Activated CD4-positive, alpha-beta memory T cell treated with anti-CD3 and anti-CD28 coated beads, Interleukin-2, amount 10 ng/mL, durations not matched to agents 7 days and 5 days (primary cell): Measurements from ENCODE around the gene FAHD1. TPM values are rescaled to one million over a fixed set of nuclear protein-coding genes. Genes with fewer than 3 reads are reported as not detected.

Experiments used
- CTCF ChIA-PET: fragments of 350-600 bp; sonication (Branson Sonifier 250); formaldehyde crosslinking; loops from one replicate; lab custom pipeline; 2021; ENCODE audit warnings: antibody characterized with exemption, inconsistent platforms; lab: Charles Lee
- POLR2A ChIA-PET: fragments of 350-600 bp; sonication (Branson Sonifier 250); formaldehyde crosslinking; loops from one replicate; lab custom pipeline; 2021; ENCODE audit warnings: antibody characterized with exemption; lab: Charles Lee
- DNase-seq: peaks from one replicate; pipeline ENCODE4 v3.0.0-alpha.2; 2020
- H3K27ac Mint-ChIP-seq: one replicate; pipeline ENCODE4 v1.8.0; 2021; ENCODE audit warnings: mild to moderate bottlenecking, mixed read lengths
- H3K27me3 Mint-ChIP-seq: one replicate; pipeline ENCODE4 v1.8.0; 2021; ENCODE audit warnings: mixed read lengths
- H3K36me3 Mint-ChIP-seq: one replicate; pipeline ENCODE4 v1.8.0; 2021; ENCODE audit warnings: low read depth, mixed read lengths
- H3K4me1 Mint-ChIP-seq: one replicate; pipeline ENCODE4 v1.8.0; 2021; ENCODE audit warnings: mixed read lengths
- H3K4me3 Mint-ChIP-seq: one replicate; pipeline ENCODE4 v1.8.0; 2021; ENCODE audit warnings: mild to moderate bottlenecking, mixed read lengths
- H3K9me3 Mint-ChIP-seq: one replicate; pipeline ENCODE4 v1.8.0; 2021; ENCODE audit warnings: mixed read lengths
- total RNA-seq, 2 experiments: library from RNA; stranded (reverse); gene quantifications; one replicate each; pipeline ENCODE4 v1.2.3, GENCODE V29; 2021

The FAHD1 gene
- total RNA-seq, 2 experiments from 2014 or later, result 7.7 to 7.9 TPM

GRCh38 chr16:1784977-1785845 lies 41.8 kb upstream of the FAHD1 start:
- ChIA-PET CTCF (interaction anchor here (0.5 kb wide), 1 partner anchor 126 kb away, joined by 3 read pairs; no protein-coding TSS in a partner anchor), POLR2A (interaction anchor here (0.6 to 5.1 kb wide), 3 partner anchors 13 to 311 kb away, joined by 3 to 101 read pairs (median 20); partner anchors contain the start of genes EME2, FAHD1, HAGH and MRPS34)
- H3K4me1 Mint-ChIP-seq, result peaks cover 22% of the 10 kb centered on the region
- no peaks in the 10 kb centered on the region for H3K27me3 Mint-ChIP-seq
- peak overlapping the region; percentile 56 for H3K4me3 Mint-ChIP-seq
- H3K36me3 Mint-ChIP-seq, result peaks cover 10% of the 10 kb centered on the region
- no peaks in the 10 kb centered on the region for H3K9me3 Mint-ChIP-seq
- DNase-seq, result no peak
- peak overlapping the region; percentile 3 for H3K27ac Mint-ChIP-seq

- peaks cover 22% of the 10 kb centered on the region for H3K4me1 Mint-ChIP-seq
- no peaks in the 10 kb centered on the region for H3K9me3 Mint-ChIP-seq
- peaks cover 10% of the 10 kb centered on the region for H3K36me3 Mint-ChIP-seq
- H3K27ac Mint-ChIP-seq, result peak overlapping the region; percentile 3
- ChIA-PET CTCF (interaction anchor here (0.5 kb wide), 1 partner anchor 125 kb away, joined by 3 read pairs; no protein-coding TSS in a partner anchor), POLR2A (interaction anchor here (5.1 kb wide), 1 partner anchor 14 kb away, joined by 101 read pairs; the partner anchor contains the start of genes EME2, MRPS34 and NME3)
- H3K4me3 Mint-ChIP-seq, result no peak overlapping the region
- H3K27me3 Mint-ChIP-seq, result no peaks in the 10 kb centered on the region
- no peak for DNase-seq
These were observed 41.2 kb upstream of the FAHD1 start for GRCh38 chr16:1785846-1786170.

- peaks cover 18% of the 10 kb centered on the region for H3K4me1 Mint-ChIP-seq
- no peak overlapping the region for H3K4me3 Mint-ChIP-seq
- H3K27me3 Mint-ChIP-seq, result no peaks in the 10 kb centered on the region
- H3K27ac Mint-ChIP-seq, result no peak overlapping the region
- CTCF ChIA-PET, result no interaction called here
- no peaks in the 10 kb centered on the region for H3K9me3 Mint-ChIP-seq
- POLR2A ChIA-PET, result no interaction called here
- no peak for DNase-seq
- H3K36me3 Mint-ChIP-seq, result peaks cover 10% of the 10 kb centered on the region
These were observed 40.6 kb upstream of the FAHD1 start for GRCh38 chr16:1786242-1787055.

GRCh38 chr16:1787056-1787321 lies 40.0 kb upstream of the FAHD1 start:
- Mint-ChIP-seq H3K36me3 (peaks cover 10% of the 10 kb centered on the region), H3K27ac (no peak overlapping the region), H3K9me3 (no peaks in the 10 kb centered on the region), H3K4me1 (peaks cover 13% of the 10 kb centered on the region), H3K27me3 (no peaks in the 10 kb centered on the region), H3K4me3 (no peak overlapping the region)
- POLR2A ChIA-PET, result no interaction called here
- no peak for DNase-seq
- CTCF ChIA-PET, result no interaction called here

- H3K27me3 Mint-ChIP-seq, result no peaks in the 10 kb centered on the region
- peaks cover 13% of the 10 kb centered on the region for H3K4me1 Mint-ChIP-seq
- H3K27ac Mint-ChIP-seq, result no peak overlapping the region
- ChIA-PET CTCF (no interaction called here), POLR2A (no interaction called here)
- peaks cover 10% of the 10 kb centered on the region for H3K36me3 Mint-ChIP-seq
- H3K4me3 Mint-ChIP-seq, result no peak overlapping the region
- no peak for DNase-seq
- no peaks in the 10 kb centered on the region for H3K9me3 Mint-ChIP-seq
These were observed 39.5 kb upstream of the FAHD1 start for GRCh38 chr16:1787322-1788094.

- ChIA-PET POLR2A (no interaction called here), CTCF (no interaction called here)
- Mint-ChIP-seq H3K36me3 (peaks cover 10% of the 10 kb centered on the region), H3K4me3 (no peak overlapping the region), H3K27ac (no peak overlapping the region), H3K9me3 (no peaks in the 10 kb centered on the region), H3K27me3 (no peaks in the 10 kb centered on the region), H3K4me1 (peaks cover 13% of the 10 kb centered on the region)
- no peak for DNase-seq
These were observed 38.8 kb upstream of the FAHD1 start for GRCh38 chr16:1788095-1788707.

GRCh38 chr16:1788708-1789100 lies 38.3 kb upstream of the FAHD1 start:
- H3K27me3 Mint-ChIP-seq, result no peaks in the 10 kb centered on the region
- no peak overlapping the region for H3K4me3 Mint-ChIP-seq
- DNase-seq, result no peak
- ChIA-PET POLR2A (no interaction called here), CTCF (no interaction called here)
- peaks cover 8% of the 10 kb centered on the region for H3K4me1 Mint-ChIP-seq
- no peaks in the 10 kb centered on the region for H3K9me3 Mint-ChIP-seq
- H3K27ac Mint-ChIP-seq, result no peak overlapping the region
- H3K36me3 Mint-ChIP-seq, result peaks cover 7% of the 10 kb centered on the region

- no peak overlapping the region for H3K27ac Mint-ChIP-seq
- no peak for DNase-seq
- no peaks in the 10 kb centered on the region for H3K27me3 Mint-ChIP-seq
- POLR2A ChIA-PET, result no interaction called here
- H3K36me3 Mint-ChIP-seq, result peaks cover 7% of the 10 kb centered on the region
- no peaks in the 10 kb centered on the region for H3K9me3 Mint-ChIP-seq
- CTCF ChIA-PET, result no interaction called here
- H3K4me3 Mint-ChIP-seq, result no peak overlapping the region
- peaks cover 5% of the 10 kb centered on the region for H3K4me1 Mint-ChIP-seq
These were observed 37.4 kb upstream of the FAHD1 start for GRCh38 chr16:1789643-1790045.

- H3K9me3 Mint-ChIP-seq, result no peaks in the 10 kb centered on the region
- ChIA-PET CTCF (no interaction called here), POLR2A (interaction anchor here (1.7 kb wide), 1 partner anchor 8 kb away, joined by 5 read pairs; the partner anchor contains the start of genes NUBP2 and SPSB3)
- no peak overlapping the region for H3K4me3 Mint-ChIP-seq
- peaks cover 3% of the 10 kb centered on the region for H3K4me1 Mint-ChIP-seq
- peaks cover 4% of the 10 kb centered on the region for H3K36me3 Mint-ChIP-seq
- no peaks in the 10 kb centered on the region for H3K27me3 Mint-ChIP-seq
- no peak for DNase-seq
- H3K27ac Mint-ChIP-seq, result no peak overlapping the region
These were observed 36.8 kb upstream of the FAHD1 start for GRCh38 chr16:1790261-1790610.

- POLR2A ChIA-PET, result interaction anchor here (1.7 kb wide), 1 partner anchor 8 kb away, joined by 5 read pairs; the partner anchor contains the start of genes NUBP2 and SPSB3
- DNase-seq, result no peak
- no peaks in the 10 kb centered on the region for H3K27me3 Mint-ChIP-seq
- H3K4me3 Mint-ChIP-seq, result no peak overlapping the region
- H3K4me1 Mint-ChIP-seq, result peaks cover 1% of the 10 kb centered on the region
- H3K36me3 Mint-ChIP-seq, result peaks cover 4% of the 10 kb centered on the region
- H3K9me3 Mint-ChIP-seq, result no peaks in the 10 kb centered on the region
- H3K27ac Mint-ChIP-seq, result no peak overlapping the region
- CTCF ChIA-PET, result no interaction called here
These were observed 36.3 kb upstream of the FAHD1 start for GRCh38 chr16:1790611-1791255.

- no peak for DNase-seq
- CTCF ChIA-PET, result no interaction called here
- no peak overlapping the region for H3K4me3 Mint-ChIP-seq
- POLR2A ChIA-PET, result interaction anchor here (1.7 kb wide), 1 partner anchor 9 kb away, joined by 5 read pairs; the partner anchor contains the start of genes NUBP2 and SPSB3
- H3K36me3 Mint-ChIP-seq, result peaks cover 4% of the 10 kb centered on the region
- no peaks in the 10 kb centered on the region for H3K27me3 Mint-ChIP-seq
- peaks cover 1% of the 10 kb centered on the region for H3K4me1 Mint-ChIP-seq
- no peak overlapping the region for H3K27ac Mint-ChIP-seq
- no peaks in the 10 kb centered on the region for H3K9me3 Mint-ChIP-seq
These were observed 35.6 kb upstream of the FAHD1 start for GRCh38 chr16:1791256-1791942.
